AG08395 (cell line): ENCODE data around the gene MKRN2OS.
"Not testable (repeated sequence)": the region's sequence is repeated elsewhere in the genome, so short reads cannot be mapped to it uniquely, and the experiment has no call there.

Source experiments
- DNase-seq: peaks from one replicate; pipeline ENCODE4 v3.0.0; 2012; ENCODE audit warnings: mixed read lengths, low spot score

The MKRN2OS gene

GRCh38 chr3:12561397-12561796, 16.1 kb upstream of the MKRN2OS start:
- DNase-seq = no peak

- no peak for DNase-seq
These were observed 15.3 kb upstream of the MKRN2OS start for GRCh38 chr3:12560505-12561190.

GRCh38 chr3:12559520-12559919, 14.2 kb upstream of the MKRN2OS start:
- no peak for DNase-seq

DNA sequence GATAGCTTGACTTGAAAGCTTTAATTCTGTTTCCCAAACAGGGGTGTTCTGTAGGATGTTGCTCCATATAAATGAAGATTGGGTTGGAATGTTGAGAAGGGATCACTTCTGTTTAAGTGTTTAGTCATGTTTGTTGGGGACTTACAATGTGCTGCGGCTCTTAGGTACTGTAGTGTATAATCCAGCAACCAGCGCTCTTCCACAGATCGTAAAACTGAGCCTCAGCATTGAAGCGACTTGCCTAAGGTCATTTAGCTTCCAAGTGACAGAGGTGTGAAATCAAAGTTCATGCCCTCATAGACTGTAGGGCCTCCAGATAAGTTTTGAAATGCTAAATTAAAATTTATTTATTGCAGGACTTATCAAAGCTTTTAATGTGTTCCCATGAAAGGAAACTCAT, 13.4 kb upstream of the MKRN2OS start:
- no peak for DNase-seq

GRCh38 chr3:12557473-12558100, 12.3 kb upstream of the MKRN2OS start:
- peak; percentile 27 for DNase-seq

- peak; percentile 92 for DNase-seq
These were observed 11.6 kb upstream of the MKRN2OS start, which contains the start of gene MKRN2 for GRCh38 chr3:12556690-12557472. MKRN2 (plus strand) TSS chr3:12557087; CDS start chr3:12557151, 64 bp downstream.

DNA sequence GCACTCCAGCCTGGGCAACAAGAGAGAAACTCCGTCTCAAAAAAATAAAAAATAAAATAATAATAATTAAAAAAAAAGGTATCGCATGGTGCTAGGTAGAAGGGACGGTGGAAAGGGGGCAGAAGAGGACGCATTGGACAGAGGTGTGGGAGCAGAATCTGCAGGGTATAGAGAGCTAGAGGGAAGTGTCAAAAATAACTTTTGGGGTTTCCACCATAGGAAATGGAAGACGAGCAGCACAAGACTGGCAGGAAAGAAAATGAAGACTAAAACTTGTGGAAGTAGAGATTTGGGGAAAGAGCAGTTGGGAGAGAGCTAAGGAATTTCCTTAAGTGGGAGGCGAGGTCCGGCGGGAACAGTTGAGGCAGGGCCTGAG, 11.0 kb upstream of the MKRN2OS start:
- DNase-seq = no peak

DNA sequence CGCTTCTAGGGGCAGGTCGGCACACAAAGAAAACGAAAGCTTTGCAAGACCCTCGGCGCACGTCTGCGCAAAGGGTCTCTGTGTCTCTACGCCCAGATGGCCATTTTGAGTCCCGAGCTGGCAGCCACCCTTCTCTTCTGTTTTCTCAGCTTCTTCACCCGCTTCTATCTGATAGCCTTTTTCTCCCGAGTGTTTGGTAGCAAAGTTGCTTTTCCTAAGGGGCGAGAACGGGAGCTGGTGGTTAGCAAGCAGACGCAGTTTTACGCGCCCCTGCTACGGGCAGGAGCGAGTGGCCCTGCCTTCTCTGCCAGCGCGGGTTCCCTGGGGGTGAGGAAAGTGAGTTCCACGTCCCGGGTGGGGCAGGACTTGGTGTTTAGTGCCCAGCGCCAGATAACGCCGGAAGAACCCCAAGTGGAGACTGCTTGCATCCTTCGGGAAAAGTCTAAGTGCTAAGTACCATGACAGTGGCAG, 8.7 kb upstream of the MKRN2OS start:
- DNase-seq = peak; percentile 26

- no peak for DNase-seq
These were observed 4.9 kb upstream of the MKRN2OS start for GRCh38 chr3:12549971-12550760.

GRCh38 chr3:12544652-12545472, 437 bp downstream of the MKRN2OS start:
- DNase-seq = no peak

GRCh38 chr3:12543497-12543896, 1.8 kb downstream of the MKRN2OS start:
- not testable (repeated sequence) for DNase-seq

GRCh38 chr3:12541625-12542024, 3.7 kb downstream of the MKRN2OS start:
- no peak for DNase-seq

- DNase-seq = peak; percentile 21
These were observed 8.9 kb downstream of the MKRN2OS start for GRCh38 chr3:12536423-12536822.

GRCh38 chr3:12532182-12532581, 13.1 kb downstream of the MKRN2OS start:
- no peak for DNase-seq

DNA sequence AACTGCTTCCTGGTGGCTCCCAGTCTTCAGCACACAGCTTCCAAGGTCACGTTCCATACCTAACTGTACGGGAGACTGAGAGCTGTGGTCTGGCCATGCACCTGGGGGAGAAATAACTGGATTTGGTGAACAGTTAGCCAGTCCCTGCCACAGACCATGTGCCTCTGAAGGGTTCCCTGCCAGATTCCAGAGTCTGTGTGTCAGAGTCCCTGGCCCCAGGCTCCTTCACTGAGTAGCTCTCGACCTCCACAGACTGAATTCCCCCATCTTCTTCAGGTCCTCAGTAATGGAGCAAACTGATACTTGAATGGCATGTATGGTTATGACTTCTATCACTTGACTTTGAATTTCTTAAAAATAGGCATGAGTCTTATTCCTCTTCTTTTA, 17.5 kb downstream of the MKRN2OS start:
- DNase-seq = no peak

GRCh38 chr3:12522721-12523120, 22.6 kb downstream of the MKRN2OS start:
- DNase-seq = no peak

DNA sequence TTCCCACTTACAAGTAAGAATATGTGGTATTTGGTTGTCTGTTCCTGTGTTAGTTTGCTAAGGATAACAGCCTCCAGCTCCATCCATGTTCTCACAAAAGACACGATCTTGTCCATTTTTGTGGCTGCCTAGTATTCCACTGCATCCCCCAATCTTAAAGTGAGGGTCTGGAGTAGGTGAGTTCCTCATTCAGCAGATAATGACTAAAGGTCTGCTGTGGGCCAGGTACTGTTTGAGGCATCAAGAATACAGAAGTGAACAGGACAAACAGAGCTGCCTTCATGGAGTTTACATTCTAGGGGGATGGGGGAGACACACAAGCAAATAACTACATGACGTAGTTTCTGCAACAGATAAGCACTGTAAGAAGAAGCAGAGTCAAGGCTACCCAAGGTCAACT, 24.3 kb downstream of the MKRN2OS start:
- no peak for DNase-seq

- DNase-seq = no peak
These were observed 26.9 kb downstream of the MKRN2OS start for GRCh38 chr3:12518261-12519028.

GRCh38 chr3:12516873-12517272, 28.4 kb downstream of the MKRN2OS start:
- DNase-seq = no peak

- DNase-seq = no peak
These were observed 29.7 kb downstream of the MKRN2OS start for GRCh38 chr3:12515631-12516030.
